PC-9 (cell line): ENCODE results near the gene ATXN7. TPM values are rescaled to one million over a fixed set of nuclear protein-coding genes. Genes with fewer than 3 reads are reported as not detected.

Experiments used
- BruUV-seq: library from RNA; stranded (reverse); fragments of 400-500 nt; replicated peaks from 2 replicates; lab custom pipeline; 2021; lab: Mats Ljungman, UMichigan
- CTCF ChIA-PET: fragments of 300-600 bp; sonication (Branson Sonifier 250); formaldehyde crosslinking; loops from one replicate; lab custom pipeline; 2022; ENCODE audit warnings: antibody characterized with exemption; lab: Charles Lee
- POLR2A ChIA-PET: fragments of 300-600 bp; sonication (Branson Sonifier 250); formaldehyde crosslinking; loops from one replicate; lab custom pipeline; 2022; ENCODE audit warnings: antibody characterized with exemption; ENCODE audit not compliant: unreplicated experiment; lab: Charles Lee
- DNase-seq, 2 experiments: peaks; one replicate each; pipeline versions ENCODE4 v3.0.0 to v3.0.0-alpha.2; 2015 to 2022; ENCODE audit warnings: mixed read lengths in 1 of 2
- H2AFZ ChIP-seq: fragments of 200-600 bp; sonication (generic); 2 replicates; pipeline ENCODE4 v1.8.1; 2017; ENCODE audit warnings: antibody characterized with exemption
- H3F3A ChIP-seq: fragments of 200-600 bp; sonication (generic); 2 replicates; pipeline ENCODE4 v1.8.1; 2017; ENCODE audit warnings: antibody characterized with exemption, mild to moderate bottlenecking, low read depth; ENCODE audit not compliant: insufficient read depth
- H3K27ac ChIP-seq: fragments of 200-600 bp; sonication (generic); 2 replicates; pipeline ENCODE4 v1.6.1; 2016; ENCODE audit warnings: mixed run types
- H3K27me3 ChIP-seq: fragments of 200-600 bp; sonication (generic); 2 replicates; pipeline ENCODE4 v1.6.1; 2016; ENCODE audit warnings: low read depth, mixed run types; ENCODE audit not compliant: insufficient read depth
- H3K36me3 ChIP-seq: fragments of 200-600 bp; sonication (generic); 2 replicates; pipeline ENCODE4 v1.6.1; 2016; ENCODE audit warnings: low read depth, mixed run types
- H3K4me1 ChIP-seq: fragments of 200-600 bp; sonication (generic); replicated peaks from 2 replicates; pipeline ENCODE4 v1.6.1; 2016; ENCODE audit warnings: mixed run types; ENCODE audit not compliant: insufficient read depth
- H3K4me2 ChIP-seq: fragments of 200-600 bp; sonication (generic); 2 replicates; pipeline ENCODE4 v1.6.1; 2017; ENCODE audit warnings: mixed run types
- H3K4me3 ChIP-seq: fragments of 200-600 bp; sonication (generic); 2 replicates; pipeline ENCODE4 v1.6.1; 2016; ENCODE audit warnings: mixed run types
- H3K79me2 ChIP-seq: fragments of 200-600 bp; sonication (generic); 2 replicates; pipeline ENCODE4 v1.6.1; 2017; ENCODE audit warnings: low read depth, mixed run types
- H3K9me2 ChIP-seq: fragments of 200-600 bp; sonication (generic); 2 replicates; pipeline ENCODE4 v1.8.1; 2017; ENCODE audit warnings: mild to moderate bottlenecking; ENCODE audit not compliant: insufficient read depth
- H3K9me3 ChIP-seq: fragments of 200-600 bp; sonication (generic); 2 replicates; pipeline ENCODE4 v1.8.1; 2016; ENCODE audit warnings: low read depth; ENCODE audit not compliant: insufficient read depth
- H4K20me1 ChIP-seq: fragments of 200-600 bp; sonication (generic); 2 replicates; pipeline ENCODE4 v1.8.1; 2017; ENCODE audit not compliant: insufficient read depth
- CTCF ChIP-seq: fragments of 200-600 bp; sonication (generic); conservative IDR thresholded peaks from 2 replicates; pipeline ENCODE4 v1.6.1; 2017; ENCODE audit warnings: mixed run types, antibody characterized with exemption, mild to moderate bottlenecking, moderate library complexity
- EZH2 ChIP-seq: fragments of 200-600 bp; sonication (generic); IDR thresholded peaks from 2 replicates; pipeline ENCODE4 v1.8.0; 2017; ENCODE audit warnings: antibody characterized with exemption, low read depth
- intact Hi-C: fragments of 100-400 bp; cut with micrococcal nuclease; formaldehyde crosslinking; loops from one replicate; pipeline ENCODE4 v1.10.0; 2022; ENCODE audit not compliant: unreplicated experiment
- total RNA-seq: library from RNA; stranded (reverse); gene quantifications from 2 replicates; pipeline ENCODE4 v1.2.3, GENCODE V29; 2021

ATXN7 gene
- total RNA-seq, 1 experiment from 2014 or later, result 27.7 TPM

DNA sequence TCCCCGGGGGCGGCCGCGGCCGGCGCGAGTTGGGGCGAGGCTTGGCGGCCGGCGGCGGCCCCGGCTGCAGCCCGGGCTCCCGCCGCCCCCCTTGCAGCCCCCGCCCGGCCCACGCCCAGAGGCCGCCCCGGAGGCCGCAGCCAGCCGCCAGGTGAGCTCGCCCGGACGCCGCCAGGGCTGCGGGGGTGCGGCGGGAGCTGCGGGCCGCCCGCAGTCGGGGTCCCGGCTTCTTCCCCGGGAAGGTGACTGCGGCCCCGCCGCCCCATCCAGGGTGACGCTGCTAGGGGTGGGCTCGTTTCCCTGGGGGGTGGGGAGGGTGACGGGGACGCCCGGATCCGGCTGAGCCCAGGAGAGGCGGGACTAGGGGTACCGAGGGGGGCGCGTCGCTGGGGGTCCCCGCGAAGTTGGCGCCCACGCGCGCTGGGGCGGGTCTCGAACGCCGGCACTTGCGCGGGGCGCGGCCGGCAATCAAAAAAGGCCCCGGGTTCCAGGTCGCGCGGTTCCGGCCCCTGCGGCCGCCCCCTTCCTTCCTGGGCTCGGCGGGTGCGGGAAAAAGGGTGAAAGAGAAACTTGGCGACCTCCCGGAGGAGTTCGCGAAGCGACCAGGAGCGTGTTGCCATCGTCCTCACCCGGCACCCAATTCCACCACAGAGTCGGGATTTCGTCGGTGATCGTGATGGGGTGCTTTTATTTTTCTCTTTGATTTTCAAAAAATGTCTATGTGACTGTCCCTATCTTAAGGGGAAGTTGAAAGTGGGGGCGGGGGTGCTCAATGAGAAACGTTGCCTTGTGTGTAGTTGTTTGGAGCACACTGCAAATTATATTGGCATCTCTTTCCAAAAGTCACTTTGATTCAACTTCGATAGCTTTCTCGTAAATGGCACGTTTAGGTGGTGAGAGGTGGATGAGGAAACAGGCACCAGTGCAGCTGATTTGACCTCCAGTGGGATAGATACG is 619 bp downstream of the ATXN7 start:
- Histone ChIP-seq H3K9me3 (no peaks in the 10 kb centered on the region), H3K9me2 (no peaks in the 10 kb centered on the region), H3K27me3 (no peaks in the 10 kb centered on the region), H3K36me3 (no peaks in the 10 kb centered on the region), H3K4me1 (peaks cover 13% of the 10 kb centered on the region), H3F3A (no peaks in the 10 kb centered on the region), H3K27ac (0 out of 2 replicates have a peak overlapping the region, but pooled peaks have one; percentile 13), H2AFZ (peak overlapping the region; percentile 84), H3K79me2 (peaks cover 81% of the 10 kb centered on the region), H4K20me1 (no peaks in the 10 kb centered on the region), H3K4me3 (peak overlapping the region; percentile 77), H3K4me2 (peak overlapping the region; percentile 89)
- DNase-seq, result peak in 1 of 2 experiments; percentile 43
- BruUV-seq, result no TSS peak
- ChIA-PET CTCF (no interaction called here), POLR2A (no interaction called here)
- TF ChIP-seq EZH2, result no peak
- TF ChIP-seq CTCF, result no peak
- intact Hi-C loops, result no loop called here

DNA sequence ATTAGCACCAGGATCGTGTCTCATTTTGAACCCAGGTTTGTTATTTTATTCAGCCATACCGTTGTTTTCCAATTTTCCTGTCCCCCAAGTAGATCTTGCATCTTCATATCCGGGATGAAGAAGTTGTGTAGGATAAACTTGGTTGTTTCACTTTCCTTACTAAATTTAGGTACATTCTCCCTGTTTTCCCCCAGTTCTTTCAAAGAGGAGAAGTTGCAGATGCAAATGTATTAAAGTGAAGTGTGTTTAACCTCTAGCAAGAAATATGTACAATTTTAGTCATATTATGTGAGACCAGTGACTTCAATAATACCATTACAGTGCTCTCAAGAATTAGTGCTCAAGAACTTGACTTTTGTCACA is 1.3 kb downstream of the ATXN7 start:
- POLR2A ChIA-PET, result no interaction called here
- H3F3A ChIP-seq, result no peaks in the 10 kb centered on the region
- no peaks in the 10 kb centered on the region for H4K20me1 ChIP-seq
- DNase-seq, result no peak
- H3K4me1 ChIP-seq, result peaks cover 13% of the 10 kb centered on the region
- intact Hi-C loops, result no loop called here
- no peaks in the 10 kb centered on the region for H3K9me3 ChIP-seq
- no peaks in the 10 kb centered on the region for H3K36me3 ChIP-seq
- peak overlapping the region; percentile 89 for H3K4me2 ChIP-seq
- H3K9me2 ChIP-seq, result no peaks in the 10 kb centered on the region
- peaks cover 82% of the 10 kb centered on the region for H3K79me2 ChIP-seq
- H2AFZ ChIP-seq, result peak overlapping the region; percentile 84
- H3K27me3 ChIP-seq, result no peaks in the 10 kb centered on the region
- peak overlapping the region; percentile 77 for H3K4me3 ChIP-seq
- 0 out of 2 replicates have a peak overlapping the region, but pooled peaks have one; percentile 13 for H3K27ac ChIP-seq
- no peak for TF ChIP-seq CTCF
- no peak for TF ChIP-seq EZH2
- BruUV-seq, result TSS peak; percentile 49
- CTCF ChIA-PET, result no interaction called here

DNA sequence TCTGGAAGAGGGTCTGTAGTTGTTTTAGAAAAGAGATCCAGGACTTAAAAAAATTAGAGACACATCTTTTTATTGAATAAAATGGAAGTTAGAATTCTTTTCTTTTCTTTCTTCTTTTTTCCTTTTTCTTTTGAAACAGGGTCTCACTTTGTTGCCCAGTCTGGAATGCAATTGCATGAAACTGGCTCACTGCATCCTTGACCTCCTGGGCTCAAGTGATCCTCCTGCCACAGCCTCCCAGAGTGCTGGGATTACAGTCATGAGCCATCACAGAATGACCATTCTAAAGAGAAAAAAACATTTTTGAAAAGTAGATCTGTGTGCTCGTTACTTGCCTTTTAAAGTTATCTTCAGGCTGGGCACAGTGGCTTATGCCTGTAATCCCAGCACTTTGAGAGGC is 3.6 kb downstream of the ATXN7 start:
- POLR2A ChIA-PET, result no interaction called here
- H3K4me2 ChIP-seq, result no peak overlapping the region
- H3K4me1 ChIP-seq, result peaks cover 31% of the 10 kb centered on the region
- H3K27me3 ChIP-seq, result no peaks in the 10 kb centered on the region
- CTCF ChIA-PET, result no interaction called here
- H3K36me3 ChIP-seq, result no peaks in the 10 kb centered on the region
- H3K9me2 ChIP-seq, result no peaks in the 10 kb centered on the region
- no peaks in the 10 kb centered on the region for H4K20me1 ChIP-seq
- H3F3A ChIP-seq, result peaks cover 10% of the 10 kb centered on the region
- peaks cover 75% of the 10 kb centered on the region for H3K79me2 ChIP-seq
- TF ChIP-seq EZH2, result no peak
- no peaks in the 10 kb centered on the region for H3K9me3 ChIP-seq
- BruUV-seq, result no TSS peak
- intact Hi-C loops, result no loop called here
- H2AFZ ChIP-seq, result no peak overlapping the region
- no peak overlapping the region for H3K27ac ChIP-seq
- DNase-seq, result no peak
- H3K4me3 ChIP-seq, result no peak overlapping the region
